GM18502 (cell line): ENCODE data around the gene CD160.
"Not testable (repeated sequence)": the region's sequence is repeated elsewhere in the genome, so short reads cannot be mapped to it uniquely, and the experiment has no call there.

Source experiments
- ATAC-seq: cut with Tn5 transposase; IDR thresholded peaks from one replicate; pipeline ENCODE4 v1.9.1; 2021; ENCODE audit warnings: mild to moderate bottlenecking; ENCODE audit not compliant: unreplicated experiment, poor library complexity

The CD160 gene

DNA sequence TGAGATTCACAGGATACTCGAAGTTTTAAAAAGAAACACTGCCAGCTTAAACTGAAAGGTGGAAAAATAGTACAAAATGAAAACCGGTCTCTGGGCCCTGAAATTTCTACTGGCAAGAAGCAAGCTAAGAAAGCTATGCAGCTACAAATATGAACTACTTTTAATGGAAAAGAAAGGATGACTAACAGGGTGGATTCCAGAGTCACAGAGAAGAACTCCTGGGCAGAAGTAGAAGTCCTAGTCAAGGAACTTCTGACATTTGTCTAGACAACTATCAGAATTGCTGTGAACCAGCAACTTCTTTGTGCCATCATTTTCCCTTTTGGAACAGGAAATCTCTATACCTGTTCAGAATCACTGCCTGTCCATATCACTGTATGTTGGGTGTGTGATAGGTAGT, 38.1 kb downstream of the CD160 start:
- no peak for ATAC-seq

DNA sequence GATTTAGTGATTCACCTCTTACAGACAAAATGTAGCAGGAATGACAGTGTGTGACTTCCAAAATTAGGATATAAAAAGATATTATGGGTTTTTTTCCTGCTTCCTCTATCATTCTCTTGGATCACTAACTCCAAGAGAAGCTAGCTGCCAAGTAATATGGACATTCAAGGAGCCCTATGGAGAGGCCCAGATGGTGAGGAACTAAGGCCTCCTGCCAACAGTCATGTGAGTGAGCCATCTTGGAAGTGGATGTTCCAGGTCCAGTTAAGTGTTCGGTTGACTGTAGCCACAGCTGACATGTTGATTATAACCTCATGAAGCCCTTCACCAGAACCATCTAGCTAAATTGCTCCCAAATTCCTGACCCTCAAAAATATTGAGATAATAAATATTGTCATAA, 38.8 kb downstream of the CD160 start:
- ATAC-seq: no peak

DNA sequence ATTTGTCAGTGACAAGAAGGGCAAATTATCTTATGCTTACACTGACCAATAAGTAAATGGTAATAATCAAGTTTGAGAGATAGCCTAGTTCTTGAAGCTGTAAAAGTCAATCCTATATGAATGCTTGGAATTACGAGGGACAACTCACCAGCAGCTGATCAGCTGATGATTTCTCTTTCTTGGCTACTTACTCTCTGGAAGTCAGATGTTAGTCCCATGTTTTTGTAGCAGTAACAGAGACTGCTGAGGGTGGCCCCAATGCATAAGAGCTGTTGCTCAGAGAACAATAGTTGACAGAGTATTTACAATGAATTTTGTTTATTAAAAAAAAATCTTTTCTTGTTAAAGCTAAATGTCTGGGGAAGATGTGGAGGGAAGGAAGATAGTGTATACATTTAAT, 39.3 kb downstream of the CD160 start:
- no peak for ATAC-seq

DNA sequence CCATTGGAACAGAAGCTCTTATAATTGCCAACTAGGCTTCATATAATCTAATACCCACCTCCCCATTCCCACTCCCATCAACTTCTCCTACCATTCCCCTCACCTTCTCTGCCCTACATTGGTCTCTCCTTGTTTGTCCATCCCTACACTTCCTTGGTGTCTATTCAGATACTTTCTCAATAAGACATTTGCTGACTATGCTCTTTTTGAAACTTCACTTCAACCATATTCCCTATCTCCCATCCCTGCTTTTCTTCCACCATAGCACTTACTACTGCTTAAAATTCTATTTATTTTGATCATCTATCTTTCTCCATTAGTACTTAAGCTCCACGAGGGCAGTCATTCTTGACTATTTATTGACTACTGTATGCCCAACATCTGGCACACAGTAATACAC, 40.4 kb downstream of the CD160 start:
- ATAC-seq: no peak

DNA sequence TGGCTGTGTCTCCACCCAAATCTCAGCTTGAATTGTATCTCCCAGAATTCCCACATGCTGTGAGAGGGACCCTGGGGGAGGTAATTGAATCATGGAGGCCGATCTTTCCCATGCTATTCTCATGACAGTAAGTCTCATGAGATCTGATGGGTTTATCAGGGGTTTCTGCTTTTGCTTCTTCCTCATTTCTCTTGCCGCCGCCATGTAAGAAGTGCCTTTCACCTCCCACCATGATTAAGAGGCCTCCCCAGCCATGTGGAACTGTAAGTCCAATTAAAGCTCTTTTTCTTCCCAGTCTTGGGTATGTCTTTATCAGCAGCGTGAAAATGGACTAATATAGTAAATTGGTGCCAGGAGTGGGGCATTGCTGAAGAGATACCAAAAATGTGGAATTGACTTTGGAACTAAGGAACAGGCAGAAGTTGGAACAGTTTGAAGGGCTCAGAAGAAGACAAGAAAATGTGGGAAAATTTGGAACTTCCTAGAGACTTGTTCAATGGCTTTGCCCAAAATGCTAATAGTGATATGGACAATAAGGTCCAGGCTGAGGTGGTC, 41.2 kb downstream of the CD160 start:
- not testable (repeated sequence) for ATAC-seq

DNA sequence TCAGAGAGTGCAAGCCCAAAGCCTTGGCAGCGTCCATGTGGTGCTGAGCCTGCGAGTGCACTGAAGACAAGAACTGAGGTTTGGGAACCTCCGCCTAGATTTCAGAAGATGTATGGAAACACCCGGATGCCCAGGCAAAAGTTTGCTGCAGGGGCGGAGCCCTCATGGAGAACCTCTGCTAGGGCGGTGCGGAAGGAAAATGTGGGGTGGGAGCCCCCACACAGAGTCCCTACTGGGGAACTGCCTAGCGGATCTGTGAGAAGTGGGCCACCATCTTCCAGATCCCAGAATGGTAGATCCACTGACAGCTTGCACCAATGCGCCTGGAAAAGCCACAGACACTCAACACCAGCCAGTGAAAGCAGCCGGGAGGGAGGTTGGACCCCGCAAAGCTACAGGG, 42.2 kb downstream of the CD160 start:
- ATAC-seq: not testable (repeated sequence)

DNA sequence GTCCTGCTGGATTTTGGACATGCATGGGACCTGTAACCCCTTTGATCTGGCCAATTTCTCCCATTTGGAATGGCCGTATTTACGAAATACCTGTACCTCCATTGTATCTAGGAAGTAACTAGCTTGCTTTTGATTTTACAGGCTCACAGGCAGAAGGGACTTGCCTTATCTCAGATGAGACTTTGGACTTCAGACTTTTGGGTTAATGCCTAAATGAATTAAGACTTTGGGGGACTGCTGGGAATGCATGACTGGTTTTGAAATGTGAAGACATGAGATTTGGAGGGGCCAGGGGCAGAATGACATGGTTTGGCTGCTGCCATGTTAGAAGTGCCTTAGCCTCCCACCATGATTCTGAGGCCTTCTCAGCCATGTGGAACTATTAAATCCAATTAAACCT, 42.7 kb downstream of the CD160 start:
- ATAC-seq: not testable (repeated sequence)

DNA sequence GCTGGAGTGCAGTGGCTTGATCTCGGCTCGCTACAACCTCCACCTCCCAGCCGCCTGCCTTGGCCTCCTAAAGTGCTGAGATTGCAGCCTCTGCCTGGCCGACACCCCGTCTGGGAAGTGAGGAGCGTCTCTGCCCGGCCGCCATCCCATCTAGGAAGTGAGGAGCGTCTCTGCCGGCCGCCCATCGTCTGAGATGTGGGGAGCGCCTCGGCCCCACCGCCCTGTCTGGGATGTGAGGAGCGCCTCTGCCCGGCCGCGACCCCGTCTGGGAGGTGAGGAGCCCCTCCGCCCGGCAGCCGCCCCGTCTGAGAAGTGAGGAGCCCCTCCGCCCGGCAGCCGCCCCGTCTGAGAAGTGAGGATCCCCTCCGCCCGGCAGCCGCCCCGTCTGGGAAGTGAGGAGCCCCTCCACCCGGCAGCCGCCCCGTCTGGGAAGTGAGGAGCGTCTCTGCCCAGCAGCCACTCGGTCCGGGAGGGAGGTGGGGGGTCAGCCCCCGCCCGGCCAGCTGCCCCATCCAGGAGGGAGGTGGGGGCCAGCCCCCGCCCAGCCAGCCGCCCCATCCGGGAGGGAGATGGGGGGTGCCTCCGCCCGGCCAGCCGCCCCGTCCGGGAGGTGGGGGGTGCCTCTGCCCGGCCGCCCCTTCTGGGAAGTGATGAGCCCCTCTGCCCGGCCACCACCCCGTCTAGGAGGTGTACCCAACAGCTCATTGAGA, 45.1 kb downstream of the CD160 start:
- ATAC-seq: not testable (repeated sequence)

DNA sequence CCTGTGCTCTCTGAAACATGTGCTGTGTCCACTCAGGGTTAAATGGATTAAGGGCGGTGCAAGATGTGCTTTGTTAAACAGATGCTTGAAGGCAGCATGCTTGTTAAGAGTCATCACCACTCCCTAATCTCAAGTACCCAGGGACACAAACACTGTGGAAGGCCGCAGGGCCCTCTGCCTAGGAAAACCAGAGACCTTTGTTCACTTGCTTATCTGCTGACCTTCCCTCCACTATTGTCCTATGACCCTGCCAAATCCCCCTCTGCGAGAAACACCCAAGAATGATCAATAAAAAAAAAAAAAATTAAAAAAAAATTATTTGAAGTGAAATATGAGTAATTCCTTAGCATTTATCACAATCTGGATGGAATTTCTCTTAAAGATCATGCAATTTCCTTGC, 45.8 kb downstream of the CD160 start:
- not testable (repeated sequence) for ATAC-seq

DNA sequence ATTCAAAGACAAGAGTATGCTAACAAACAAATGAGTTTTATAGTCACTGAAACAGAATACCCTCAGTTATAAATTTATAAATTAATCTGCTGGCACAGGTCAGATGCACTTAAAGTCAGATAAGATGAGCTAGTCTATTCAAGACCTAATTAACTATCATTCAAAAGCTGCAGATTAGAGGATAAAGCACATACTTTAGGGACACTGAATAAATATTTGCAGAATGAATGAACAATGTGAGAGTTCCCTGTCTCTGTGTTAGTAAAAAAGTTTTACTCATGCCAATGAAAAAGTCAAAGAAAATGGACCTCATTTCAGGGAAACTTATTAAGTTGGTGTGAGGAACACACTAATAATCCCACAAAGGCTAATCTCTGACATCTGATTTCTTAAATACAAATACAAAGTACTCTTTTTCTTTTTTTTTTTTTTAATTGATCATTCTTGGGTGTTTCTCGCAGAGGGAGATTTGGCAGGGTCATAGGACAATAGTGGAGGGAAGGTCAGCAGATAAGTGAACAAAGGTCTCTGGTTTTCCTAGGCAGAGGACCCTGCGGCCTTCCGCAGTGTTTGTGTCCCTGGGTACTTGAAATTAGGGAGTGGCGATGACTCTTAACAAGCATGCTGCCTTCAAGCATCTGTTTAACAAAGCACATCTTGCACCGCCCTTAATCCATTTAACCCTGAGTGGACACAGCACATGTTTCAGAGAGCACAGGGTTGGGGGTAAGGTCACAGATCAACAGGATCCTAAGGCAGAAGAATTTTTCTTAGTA, 46.5 kb downstream of the CD160 start:
- not testable (repeated sequence) for ATAC-seq

DNA sequence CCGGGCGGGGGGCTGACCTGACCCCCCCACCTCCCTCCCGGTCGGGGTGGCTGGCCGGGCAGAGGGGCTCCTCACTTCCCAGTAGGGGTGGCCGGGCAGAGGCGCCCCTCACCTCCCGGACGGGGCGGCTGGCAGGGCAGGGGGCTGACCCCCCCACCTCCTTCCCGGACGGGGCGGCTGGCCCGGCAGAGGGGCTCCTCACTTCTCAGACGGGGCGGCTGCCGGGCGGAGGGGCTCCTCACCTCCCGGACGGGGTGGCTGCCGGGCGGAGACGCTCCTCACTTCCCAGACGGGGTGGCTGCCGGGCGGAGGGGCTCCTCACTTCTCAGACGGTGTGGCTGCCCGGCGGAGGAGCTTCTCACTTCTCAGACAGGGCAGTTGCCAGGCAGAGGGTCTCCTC, 47.6 kb downstream of the CD160 start:
- ATAC-seq: not testable (repeated sequence)

DNA sequence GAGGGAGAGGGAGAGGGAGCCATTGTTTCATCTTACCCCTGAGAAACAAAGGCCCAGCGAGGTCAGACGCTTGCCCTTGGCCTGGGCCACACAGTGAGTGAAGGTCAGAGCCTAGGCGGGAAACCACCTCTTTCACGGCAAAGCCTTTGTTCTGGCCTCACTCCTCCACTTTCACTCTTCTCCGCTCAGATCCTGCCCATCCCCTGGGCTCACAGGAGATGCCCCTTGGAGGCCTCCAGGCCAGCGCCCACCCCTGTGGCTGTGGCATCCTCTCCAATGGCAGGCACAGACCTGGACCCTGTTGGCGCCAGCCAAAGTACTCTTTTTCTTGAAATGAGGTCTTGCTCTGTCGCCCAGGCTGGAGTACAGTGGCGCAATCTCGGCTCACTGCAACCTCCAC, 48.7 kb downstream of the CD160 start:
- ATAC-seq: not testable (repeated sequence)

DNA sequence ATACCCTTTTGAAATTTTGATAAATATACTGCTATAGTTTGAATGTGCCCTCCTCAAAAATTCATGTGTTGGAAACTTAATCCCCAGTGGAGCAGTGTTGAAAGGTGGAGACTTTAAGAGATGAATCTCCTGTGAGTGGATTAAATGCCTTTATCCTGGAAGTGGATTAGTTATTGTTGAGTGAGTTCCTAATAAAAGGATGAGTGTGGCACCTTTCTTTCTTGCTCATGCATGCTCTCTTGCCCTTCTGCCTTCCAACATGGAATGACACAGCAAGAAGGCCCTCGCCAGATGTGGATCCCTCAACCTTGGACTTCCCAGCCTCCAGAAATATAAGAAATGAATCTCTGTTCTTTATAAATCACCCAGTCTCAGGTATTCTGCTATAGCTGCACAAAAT, 51.8 kb downstream of the CD160 start:
- no peak for ATAC-seq

DNA sequence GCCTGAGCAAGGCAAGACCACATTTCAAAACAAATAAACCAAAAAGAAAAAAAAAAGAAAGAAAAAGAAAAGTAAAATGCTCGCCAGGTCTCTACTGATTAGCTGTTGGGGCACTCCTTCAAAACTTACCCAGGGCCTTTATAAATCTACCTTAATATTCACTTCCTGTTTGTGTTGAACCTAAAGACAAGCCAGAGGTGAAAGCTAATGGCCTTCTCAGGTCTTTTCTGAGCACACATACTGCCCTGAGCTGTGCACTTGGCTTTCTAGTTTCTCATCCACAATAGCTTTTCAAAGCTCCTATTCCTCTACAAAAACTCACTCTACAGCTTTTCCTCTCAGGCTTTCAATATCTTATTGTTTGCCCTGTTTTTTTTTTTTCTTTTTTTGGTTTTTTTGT, 54.1 kb downstream of the CD160 start:
- no peak for ATAC-seq

DNA sequence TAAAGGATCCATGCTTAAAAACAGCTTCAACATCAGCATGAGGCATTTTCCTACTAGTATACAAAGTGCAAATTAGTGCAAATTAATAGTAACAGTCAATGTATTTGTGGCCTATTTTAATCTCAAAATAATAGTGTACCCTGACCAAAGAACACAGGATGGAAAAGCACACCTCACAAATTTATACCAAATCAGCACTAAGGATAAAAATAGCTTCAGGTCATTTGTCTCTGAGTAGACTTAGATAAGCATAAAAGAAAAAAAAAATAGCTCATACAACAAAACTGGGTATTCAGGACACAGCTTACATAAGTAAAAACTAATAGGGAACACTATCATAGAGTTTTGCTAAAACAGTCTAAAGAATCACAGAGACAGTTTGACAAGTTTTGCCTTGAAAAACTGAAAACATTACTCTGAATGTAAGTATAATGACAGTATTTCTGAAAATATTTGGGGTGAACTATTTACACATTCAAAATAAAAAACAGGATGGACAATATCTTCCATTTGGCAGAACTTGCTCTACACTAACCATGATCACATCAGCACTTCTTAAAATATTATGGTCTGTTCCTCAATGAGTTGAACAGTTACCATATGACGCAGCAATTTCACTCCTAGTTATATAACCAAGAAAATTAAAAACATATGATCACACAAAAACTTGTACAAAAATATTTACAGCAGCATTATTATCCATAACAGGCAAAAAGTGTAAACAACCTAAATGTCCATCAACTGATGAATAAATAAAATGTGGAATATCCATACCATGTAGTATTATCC, 58.3 kb downstream of the CD160 start:
- ATAC-seq: no peak

DNA sequence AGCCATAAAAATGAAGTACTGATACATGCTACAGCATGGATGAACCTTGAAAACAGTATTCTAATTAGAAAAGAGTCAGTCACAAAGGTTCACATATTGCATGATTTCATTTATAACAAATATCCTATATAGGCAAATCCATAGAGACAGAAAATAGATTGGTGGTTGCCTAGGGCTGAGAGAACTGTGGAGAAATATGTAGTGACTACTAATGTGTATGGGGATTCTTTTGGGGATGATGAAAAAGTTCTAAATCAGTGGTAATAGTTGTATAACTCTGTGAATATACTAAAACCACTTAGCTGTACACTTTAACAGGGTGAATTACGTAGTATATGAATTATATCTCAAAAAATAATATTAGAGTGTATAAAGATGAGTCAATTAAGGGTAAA, 58.8 kb downstream of the CD160 start:
- ATAC-seq: no peak

DNA sequence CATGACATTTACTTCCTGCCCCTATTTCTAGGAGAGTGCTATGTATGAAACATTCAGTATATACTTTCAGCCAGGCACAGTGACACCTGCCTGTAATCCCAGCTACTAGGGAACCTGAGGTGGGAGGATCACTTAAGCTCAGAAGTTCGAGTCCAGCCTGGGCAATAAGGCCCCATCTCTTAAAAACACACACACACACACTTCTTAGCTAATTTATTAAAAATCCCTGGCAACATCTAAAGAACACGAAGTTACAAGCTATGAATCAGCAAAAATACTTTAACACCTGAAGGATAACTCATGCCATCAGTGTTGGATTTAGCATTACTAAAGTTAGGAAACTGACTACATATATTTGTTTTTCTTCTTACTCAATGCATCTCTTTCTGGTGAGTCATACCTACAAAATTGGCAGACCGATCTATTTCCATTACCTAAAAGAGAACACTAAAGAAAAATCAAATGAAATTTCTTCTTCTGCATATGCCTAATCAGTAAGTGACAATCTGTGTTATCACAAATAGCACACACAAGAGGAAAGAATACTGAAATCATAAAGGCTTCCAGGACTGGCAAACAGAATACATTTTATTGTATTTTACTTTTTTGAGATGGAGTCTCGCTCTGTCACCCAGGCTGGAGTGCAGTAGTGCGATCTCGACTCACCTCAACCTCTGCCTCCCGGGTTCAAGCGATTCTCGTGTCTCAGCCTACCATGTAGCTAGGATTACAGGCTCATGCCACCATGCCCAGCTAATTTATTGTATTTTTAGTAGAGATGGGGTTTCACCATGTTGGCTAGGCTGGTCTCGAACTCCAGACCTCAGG, 63.2 kb downstream of the CD160 start:
- ATAC-seq: no peak

DNA sequence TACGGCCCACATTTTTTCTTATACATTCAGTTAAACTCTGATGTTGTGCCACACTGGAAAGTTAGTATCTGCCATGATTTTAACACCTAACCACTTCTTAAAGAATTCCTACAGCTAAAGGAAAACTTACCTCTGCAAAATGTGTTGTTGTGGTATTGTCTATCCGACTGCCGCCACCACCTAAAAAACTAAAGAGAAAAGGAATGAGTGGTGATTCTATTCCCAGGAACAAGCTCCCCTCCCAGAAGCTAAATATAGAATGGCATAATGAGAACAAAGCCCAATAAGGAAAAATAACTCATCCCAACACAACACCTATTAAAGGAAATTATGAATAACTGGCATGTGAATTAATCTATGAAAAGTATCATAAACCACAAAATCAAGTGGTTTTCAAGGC, 65.1 kb downstream of the CD160 start:
- ATAC-seq: no peak

DNA sequence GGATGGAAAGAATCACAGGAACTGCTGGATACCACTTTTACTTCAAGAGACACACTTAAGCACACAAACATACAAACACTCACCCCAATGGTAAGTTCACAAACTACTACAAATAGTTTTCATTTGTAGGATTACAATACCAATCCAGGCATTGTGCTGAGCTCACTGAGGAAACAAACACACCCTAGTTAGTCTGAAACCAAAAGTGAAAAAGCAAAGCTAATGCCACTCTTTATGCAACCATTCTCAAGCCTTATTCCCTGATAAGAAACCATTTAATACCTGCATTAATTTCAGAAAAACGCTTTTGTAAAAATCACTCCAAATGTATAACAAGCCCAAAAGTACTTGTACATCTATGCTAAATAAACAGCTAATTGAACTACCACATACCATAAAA, 66.2 kb downstream of the CD160 start:
- ATAC-seq: no peak

DNA sequence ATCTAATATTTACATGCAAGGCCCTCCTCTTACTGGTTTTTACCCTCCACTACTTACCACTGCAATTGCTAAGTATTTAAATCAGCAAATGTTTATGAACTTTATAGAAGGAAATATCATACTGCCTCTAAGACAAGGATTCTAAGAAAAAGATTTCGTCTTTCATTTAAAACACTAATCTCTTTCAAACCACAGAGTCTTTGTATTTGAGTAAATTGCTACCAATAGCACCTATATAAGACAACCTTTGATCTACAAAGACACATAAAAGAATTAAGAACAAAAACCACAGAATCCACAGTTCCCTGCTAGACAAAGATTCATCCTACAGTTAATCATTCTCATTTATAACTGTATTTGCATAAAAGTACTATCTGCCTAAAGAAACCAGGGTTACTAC, 67.0 kb downstream of the CD160 start:
- no peak for ATAC-seq
